ENCODE measurements around the gene RPTOR.

Gene RPTOR

GRCh38 chr17:80592243-80592642 is 47.6 kb downstream of the RPTOR start:
- DNase-seq = no peak

DNA sequence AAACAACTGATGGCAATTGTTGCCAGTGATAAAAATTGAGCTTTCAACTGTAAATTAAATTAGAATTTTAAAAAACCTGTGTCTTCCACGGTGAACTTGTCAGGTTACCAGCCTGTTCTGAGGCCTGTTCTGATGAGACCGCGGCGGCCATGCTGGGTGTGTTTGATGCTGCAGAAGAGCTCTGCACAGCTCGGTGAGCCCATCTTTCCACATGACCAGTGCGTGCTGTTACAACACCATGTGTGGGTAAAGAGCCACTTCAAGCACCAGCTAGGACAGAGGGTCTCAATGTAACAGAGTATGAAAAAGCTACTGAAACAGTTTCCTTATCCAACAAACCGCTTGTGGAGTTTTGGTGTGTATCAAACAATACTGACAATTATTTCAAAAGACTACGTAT is 48.5 kb downstream of the RPTOR start:
- DNase-seq = no peak

- DNase-seq = peak; percentile 49
Measured at GRCh38 chr17:80594431-80595269, 50.0 kb downstream of the RPTOR start.

DNA sequence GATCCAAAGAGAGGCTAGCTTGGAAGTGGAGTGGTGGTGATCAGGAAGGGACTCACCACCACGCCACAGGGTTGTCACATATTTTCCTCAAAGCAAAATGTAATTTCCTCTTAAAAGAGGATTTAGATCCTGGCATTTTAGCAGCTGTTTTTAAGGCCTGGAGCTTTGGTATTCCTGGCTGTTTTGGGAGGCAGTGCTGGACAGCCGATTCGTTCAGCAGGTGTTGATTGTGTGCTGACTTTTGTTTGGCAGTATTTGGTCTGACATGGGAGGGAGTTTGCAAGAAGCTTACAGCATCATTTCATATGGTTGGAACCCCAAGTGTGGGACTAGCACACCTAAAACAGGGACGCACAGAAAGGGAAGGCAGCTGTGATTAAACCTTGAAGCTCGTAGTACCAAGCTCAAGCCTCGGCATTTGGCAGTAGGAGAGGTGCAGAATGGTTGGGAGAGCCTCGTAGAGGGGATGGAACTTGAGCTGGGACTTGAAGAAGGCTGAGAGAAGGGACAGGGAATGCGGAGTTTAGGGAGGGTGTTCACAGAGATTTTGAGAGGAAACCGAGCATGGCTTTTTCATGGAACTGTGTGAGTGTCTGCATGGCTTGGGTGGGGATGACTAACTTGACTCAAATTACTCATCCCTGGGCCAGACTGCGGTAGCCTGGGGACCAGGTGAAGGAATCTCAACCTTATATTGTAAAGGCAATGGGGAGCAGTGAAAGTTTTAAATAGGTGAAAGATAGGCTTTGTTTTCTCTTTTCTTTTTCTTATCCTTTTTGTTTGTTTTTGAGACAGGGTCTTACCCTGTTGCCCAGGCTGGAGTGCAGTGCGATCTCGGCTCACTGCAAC is 52.3 kb downstream of the RPTOR start:
- no peak for DNase-seq

- no peak for DNase-seq
Measured at GRCh38 chr17:80598813-80599545, 54.3 kb downstream of the RPTOR start.

GRCh38 chr17:80599546-80600305 is 55.1 kb downstream of the RPTOR start:
- DNase-seq = no peak

DNA sequence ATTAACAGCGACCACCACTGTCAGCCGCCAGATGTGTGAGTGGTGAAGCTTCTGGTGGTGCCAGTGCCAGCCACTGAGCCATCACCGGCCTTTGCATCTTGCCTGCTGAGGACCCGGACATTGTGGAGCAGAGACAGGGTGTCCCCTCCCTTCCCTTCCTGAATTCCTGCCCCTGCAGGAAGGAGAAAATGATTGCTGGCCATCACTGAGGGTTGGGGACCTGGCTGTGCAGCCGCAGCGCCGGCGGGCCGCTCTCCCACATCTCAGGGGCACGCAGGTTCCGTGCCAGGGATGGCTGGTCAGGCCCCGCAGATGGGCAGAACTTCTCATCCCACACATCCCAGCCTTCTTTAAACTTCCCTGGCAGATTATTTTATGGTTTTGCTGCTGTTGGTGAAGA is 56.5 kb downstream of the RPTOR start:
- no peak for DNase-seq

DNA sequence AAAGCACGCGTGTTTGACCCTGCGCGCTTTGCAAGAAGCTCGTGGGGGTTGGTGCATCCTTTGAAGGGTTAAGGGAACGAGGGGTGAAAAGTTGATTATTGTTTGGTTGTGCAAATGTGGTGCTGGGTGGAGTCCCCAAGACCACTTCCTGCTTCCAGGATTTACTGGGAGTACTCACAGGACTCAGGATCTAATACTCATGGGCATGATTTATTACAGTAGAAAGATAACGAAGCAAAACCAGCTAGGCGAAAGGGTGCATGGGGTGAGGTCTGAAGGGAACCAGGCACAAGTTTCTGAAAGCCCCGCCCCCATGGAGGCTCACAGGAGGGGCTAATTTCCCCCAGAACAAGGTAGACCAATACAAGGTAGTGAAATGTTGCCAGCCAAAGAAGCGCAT is 58.8 kb downstream of the RPTOR start:
- DNase-seq = no peak

DNA sequence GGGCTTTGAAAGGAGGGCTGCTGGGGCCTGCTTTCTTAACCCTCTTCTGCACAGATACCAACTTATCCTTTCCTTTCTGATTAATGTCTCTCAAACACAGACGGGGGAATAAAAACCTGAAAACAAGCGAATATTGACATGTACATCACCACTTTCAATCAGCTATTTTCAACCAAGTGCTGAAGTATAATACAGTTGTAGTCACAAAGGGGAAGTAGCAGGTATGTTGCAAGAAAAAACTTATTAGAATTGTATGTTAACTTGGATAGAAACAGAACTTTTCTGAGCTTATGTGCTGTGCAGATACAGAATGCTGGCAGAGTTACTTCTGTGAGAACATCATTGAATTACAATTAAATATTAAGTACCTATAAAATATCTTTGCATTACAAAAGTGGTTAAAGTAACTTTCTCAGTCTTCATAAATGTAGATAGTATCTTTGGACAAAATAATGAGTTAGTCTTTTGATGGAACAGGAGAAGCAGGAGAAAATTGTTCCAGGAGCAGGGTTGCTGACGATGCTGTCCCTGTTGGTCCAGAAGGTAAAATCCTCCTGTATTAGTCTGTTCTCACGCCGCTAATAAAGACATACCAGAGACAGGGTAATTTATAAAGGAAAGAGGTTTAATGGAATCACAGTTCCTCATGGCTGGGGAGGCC is 59.5 kb downstream of the RPTOR start:
- no peak for DNase-seq

- DNase-seq = no peak
Measured at GRCh38 chr17:80604670-80605010, 60.0 kb downstream of the RPTOR start.

DNA sequence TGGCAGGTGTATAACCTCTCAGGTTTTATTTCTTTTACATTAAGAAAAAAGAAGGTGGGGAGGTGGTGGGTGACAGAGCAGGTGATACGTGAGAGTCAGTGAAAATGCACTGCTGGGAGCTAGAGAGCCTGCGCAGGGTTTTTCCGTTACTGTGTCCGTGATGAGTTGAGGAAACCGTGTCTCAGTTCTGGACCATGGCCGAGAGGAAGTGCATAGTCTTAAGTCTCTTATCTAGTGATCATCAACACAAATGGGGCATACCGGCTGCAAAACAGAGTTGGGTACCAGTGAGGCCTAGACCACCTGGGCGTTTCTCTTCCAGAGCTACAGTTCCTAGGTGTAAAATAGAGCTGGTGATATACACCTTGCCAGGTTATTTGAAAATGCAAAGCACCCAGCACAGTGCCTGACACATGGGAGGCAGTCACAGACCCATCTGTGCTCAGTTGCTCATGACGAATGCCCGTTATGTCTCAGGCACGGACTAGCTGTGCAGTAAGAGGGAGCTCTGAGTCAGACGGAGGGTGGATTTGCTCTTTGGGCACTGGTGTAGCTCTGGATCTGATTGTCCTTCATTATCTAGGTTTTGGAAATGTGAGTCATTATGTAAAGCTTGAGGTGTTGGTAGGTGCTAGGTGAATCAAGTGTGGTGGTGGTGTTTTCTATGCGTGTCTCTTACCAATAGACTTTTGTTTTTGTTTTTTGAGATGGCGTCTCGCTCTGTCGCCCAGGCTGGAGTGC is 60.9 kb downstream of the RPTOR start:
- DNase-seq = no peak

DNA sequence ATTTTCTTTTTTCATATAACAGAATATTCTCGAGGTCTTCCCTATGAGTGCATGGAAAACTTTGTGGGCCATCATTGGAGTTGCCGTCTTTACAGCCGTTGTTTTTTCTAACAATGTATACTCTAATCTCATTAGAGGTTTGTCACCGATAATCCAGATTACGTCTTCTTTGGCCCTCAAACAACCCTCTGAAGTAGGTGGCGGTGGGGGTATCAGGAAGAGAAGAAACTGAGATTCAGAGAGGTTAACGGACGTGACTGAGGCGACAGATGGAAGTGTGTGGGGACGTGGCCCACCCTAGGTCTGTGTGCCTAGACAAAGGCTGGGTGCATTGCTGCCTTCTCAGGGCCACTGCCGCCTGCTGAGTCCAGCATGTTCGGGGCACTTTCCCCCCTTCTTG is 63.7 kb downstream of the RPTOR start:
- no peak for DNase-seq

GRCh38 chr17:80609757-80610156 is 65.1 kb downstream of the RPTOR start:
- DNase-seq = no peak

GRCh38 chr17:80611816-80612215 is 67.2 kb downstream of the RPTOR start:
- no peak for DNase-seq

- no peak for DNase-seq
Measured at GRCh38 chr17:80612997-80613731, 68.5 kb downstream of the RPTOR start.

DNA sequence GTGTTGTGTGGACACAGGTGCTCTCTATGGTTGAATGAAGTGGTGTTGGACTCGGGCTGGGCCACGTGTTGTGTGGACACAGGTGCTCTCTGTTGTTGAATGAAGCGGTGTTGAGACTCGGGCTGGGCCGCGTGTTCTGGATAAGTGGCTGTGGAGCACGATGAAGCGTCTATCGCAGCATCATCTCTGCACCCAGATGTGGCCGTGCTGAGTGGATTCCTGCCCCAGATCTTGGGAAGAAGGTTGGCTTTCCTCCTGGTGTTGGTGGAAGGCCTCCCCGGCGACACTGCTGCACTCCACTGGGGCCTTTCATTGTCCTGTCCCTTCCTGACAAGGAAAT is 69.1 kb downstream of the RPTOR start:
- no peak for DNase-seq

DNA sequence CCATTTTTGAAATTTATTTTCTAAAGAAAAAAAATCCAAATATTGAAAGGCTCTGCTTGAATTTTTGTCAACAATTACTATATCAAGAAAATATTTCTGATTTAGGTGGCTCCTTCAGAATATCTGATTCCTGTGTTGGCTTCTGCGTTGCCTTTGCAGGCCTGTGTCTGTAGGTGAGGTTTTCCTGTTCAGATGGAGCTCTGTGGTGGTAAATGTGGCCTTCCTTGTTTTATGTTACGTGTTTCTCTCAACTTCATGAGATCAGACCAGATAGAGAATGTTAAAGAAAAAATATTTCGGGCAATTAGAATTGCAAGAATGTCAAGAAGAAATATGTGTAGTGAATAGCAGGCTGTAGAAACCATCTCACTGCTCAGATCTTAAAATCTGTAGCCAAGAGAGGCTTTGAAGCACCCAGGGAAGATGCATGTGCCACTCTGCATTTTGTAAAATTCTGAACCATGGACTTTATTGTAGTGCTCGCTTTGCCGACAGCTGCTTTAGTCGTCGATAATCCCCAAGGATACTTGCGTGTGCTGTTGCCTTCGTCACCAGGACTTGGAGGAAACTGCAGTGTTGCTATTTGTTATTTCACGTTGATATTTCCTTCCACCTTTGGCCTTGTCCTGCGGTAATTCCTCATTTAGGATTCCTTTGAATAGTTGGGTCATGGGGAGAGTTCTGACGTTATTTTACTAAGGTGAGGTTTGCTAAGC is 69.9 kb downstream of the RPTOR start:
- DNase-seq = no peak

DNA sequence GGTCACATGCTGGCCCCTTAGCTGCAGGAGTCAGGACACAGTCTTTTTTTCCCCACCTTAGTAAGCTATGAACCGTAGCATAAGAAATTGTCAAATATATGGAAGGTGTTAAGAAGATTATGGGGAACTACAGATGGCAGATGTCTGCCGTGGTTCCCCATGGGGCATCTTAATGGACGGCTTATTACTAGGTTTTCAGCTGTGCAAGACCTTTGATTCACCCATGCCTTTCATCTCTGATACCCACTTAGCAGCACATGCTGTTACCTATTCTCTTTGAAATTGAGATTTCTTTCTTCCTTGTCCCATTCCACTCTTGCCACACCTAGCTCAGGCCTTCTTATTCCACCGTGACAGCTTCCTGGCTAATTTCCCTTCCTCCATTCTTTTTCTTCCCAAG is 70.7 kb downstream of the RPTOR start:
- no peak for DNase-seq

- DNase-seq = no peak
Measured at GRCh38 chr17:80616705-80617104, 72.1 kb downstream of the RPTOR start.

DNA sequence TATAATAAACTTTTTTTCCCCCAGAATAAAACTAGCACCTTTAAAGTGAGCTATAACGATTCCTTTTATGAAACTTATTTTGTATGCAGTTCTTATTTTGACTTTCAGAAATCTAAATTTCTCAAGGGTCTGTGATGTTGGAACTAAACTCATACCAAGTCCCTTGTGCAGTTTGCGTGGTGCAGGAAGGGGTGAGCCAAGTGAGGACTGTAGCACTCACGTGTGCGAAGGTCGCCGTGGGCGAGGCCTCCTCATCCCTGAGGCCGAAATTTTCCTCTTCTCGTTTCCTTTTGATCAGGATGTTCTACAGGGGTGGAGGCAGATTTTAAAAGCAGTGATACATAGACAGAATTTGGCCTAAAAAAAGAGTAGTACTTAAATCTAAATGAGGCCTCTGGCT is 73.7 kb downstream of the RPTOR start:
- no peak for DNase-seq

All from NCI-H1694 (cell line).